Osteocyte (in vitro differentiated cells): ENCODE measurements around the gene GRIP2. TPM values are rescaled to one million over a fixed set of nuclear protein-coding genes. Genes with fewer than 3 reads are reported as not detected.
A peak's percentile ranks its signal among the peaks of the same experiment; 100 is the strongest.

Experiments used
- DNase-seq: peaks from one replicate; pipeline ENCODE4 v3.0.0; 2021; ENCODE audit warnings: mixed read lengths; ENCODE audit not compliant: unreplicated experiment; ENCODE audit errors: extremely low spot score
- H3K27ac Mint-ChIP-seq: one replicate; pipeline ENCODE4 v1.8.0; 2021; ENCODE audit warnings: mild to moderate bottlenecking, mixed read lengths; ENCODE audit not compliant: unreplicated experiment
- H3K27me3 Mint-ChIP-seq: one replicate; pipeline ENCODE4 v1.8.0; 2021; ENCODE audit warnings: mixed read lengths; ENCODE audit not compliant: unreplicated experiment
- H3K36me3 Mint-ChIP-seq: one replicate; pipeline ENCODE4 v1.8.0; 2021; ENCODE audit warnings: mixed read lengths; ENCODE audit not compliant: unreplicated experiment
- H3K4me1 Mint-ChIP-seq: one replicate; pipeline ENCODE4 v1.8.0; 2021; ENCODE audit warnings: mixed read lengths; ENCODE audit not compliant: unreplicated experiment
- H3K4me3 Mint-ChIP-seq: one replicate; pipeline ENCODE4 v1.8.0; 2021; ENCODE audit warnings: mild to moderate bottlenecking, moderate library complexity, mixed read lengths; ENCODE audit not compliant: unreplicated experiment
- H3K9me3 Mint-ChIP-seq: one replicate; pipeline ENCODE4 v1.8.0; 2021; ENCODE audit warnings: mixed read lengths; ENCODE audit not compliant: unreplicated experiment
- CTCF ChIP-seq: fragments of 200-600 bp; sonication (generic); IDR thresholded peaks from 2 replicates; pipeline ENCODE4 v1.5.0; 2021; ENCODE audit warnings: antibody characterized with exemption, mild to moderate bottlenecking, moderate library complexity
- total RNA-seq: library from RNA; stranded (reverse); gene quantifications from 2 replicates; pipeline ENCODE4 v1.2.1, GENCODE V29; 2021

GRIP2 gene
- total RNA-seq, 1 donor from 2014 or later, result 0.35 TPM

GRCh38 chr3:14525685-14526631 is 14.2 kb downstream of the GRIP2 start:
- Mint-ChIP-seq H3K27me3 (peaks cover 31% of the 10 kb centered on the region), H3K9me3 (no peaks in the 10 kb centered on the region), H3K4me1 (peaks cover 10% of the 10 kb centered on the region), H3K27ac (peak overlapping the region; percentile 64), H3K4me3 (no peak overlapping the region), H3K36me3 (no peaks in the 10 kb centered on the region)
- no peak for TF ChIP-seq CTCF
- no peak for DNase-seq

GRCh38 chr3:14524920-14525660 is 15.1 kb downstream of the GRIP2 start:
- Mint-ChIP-seq H3K36me3 (no peaks in the 10 kb centered on the region), H3K27ac (no peak overlapping the region), H3K4me3 (no peak overlapping the region), H3K27me3 (peaks cover 26% of the 10 kb centered on the region), H3K4me1 (peaks cover 10% of the 10 kb centered on the region), H3K9me3 (no peaks in the 10 kb centered on the region)
- TF ChIP-seq CTCF, result no peak
- DNase-seq, result no peak

- no peak for DNase-seq
These were observed 15.8 kb downstream of the GRIP2 start for GRCh38 chr3:14524311-14524711.

GRCh38 chr3:14523792-14524191 is 16.4 kb downstream of the GRIP2 start:
- no peak for DNase-seq
- H3K4me1 Mint-ChIP-seq, result peaks cover 10% of the 10 kb centered on the region
- H3K27ac Mint-ChIP-seq, result no peak overlapping the region
- H3K9me3 Mint-ChIP-seq, result no peaks in the 10 kb centered on the region
- peaks cover 20% of the 10 kb centered on the region for H3K27me3 Mint-ChIP-seq
- no peak for TF ChIP-seq CTCF
- H3K36me3 Mint-ChIP-seq, result no peaks in the 10 kb centered on the region
- no peak overlapping the region for H3K4me3 Mint-ChIP-seq

More at GRCh38 chr3:14524311-14524711, 15.8 kb downstream of the GRIP2 start:
- H3K27me3 Mint-ChIP-seq, result peaks cover 20% of the 10 kb centered on the region
- no peaks in the 10 kb centered on the region for H3K9me3 Mint-ChIP-seq
- H3K4me3 Mint-ChIP-seq, result no peak overlapping the region
- H3K36me3 Mint-ChIP-seq, result no peaks in the 10 kb centered on the region
- H3K4me1 Mint-ChIP-seq, result peaks cover 10% of the 10 kb centered on the region
- H3K27ac Mint-ChIP-seq, result no peak overlapping the region
- no peak for TF ChIP-seq CTCF

- Mint-ChIP-seq H3K4me1 (peaks cover 10% of the 10 kb centered on the region), H3K9me3 (no peaks in the 10 kb centered on the region), H3K4me3 (no peak overlapping the region), H3K27ac (no peak overlapping the region), H3K27me3 (peaks cover 13% of the 10 kb centered on the region), H3K36me3 (no peaks in the 10 kb centered on the region)
- DNase-seq, result no peak
- no peak for TF ChIP-seq CTCF
These were observed 17.4 kb downstream of the GRIP2 start for GRCh38 chr3:14522768-14523167.
